SK-N-SH (cell line): ENCODE data around the gene TMEM63C. TPM values are rescaled to one million over a fixed set of nuclear protein-coding genes. Genes with fewer than 3 reads are reported as not detected.

Experiments
- CTCF ChIA-PET: fragments of 300-600, 350-600 bp; formaldehyde crosslinking; extraction: SDS; loops from one replicate; lab custom pipeline; 2021; lab: Yijun Ruan, JAX
- POLR2A ChIA-PET: fragments of 350-600 bp; sonication (Branson Sonifier 250); formaldehyde crosslinking; extraction: SDS; loops from one replicate; lab custom pipeline; 2020; ENCODE audit warnings: antibody characterized with exemption, inconsistent platforms; lab: Yijun Ruan, JAX
- DNase-seq: peaks from one replicate; pipeline ENCODE4 v3.0.0; 2012
- H2AFZ ChIP-seq: fragments of 200-600 bp; sonication (generic); 2 replicates; pipeline ENCODE4 v1.8.1; 2016; ENCODE audit warnings: antibody characterized with exemption, mild to moderate bottlenecking, low read depth
- H3F3A ChIP-seq: fragments of 200-600 bp; sonication (generic); replicated peaks from 2 replicates; pipeline ENCODE3; 2016; ENCODE audit warnings: antibody characterized with exemption, mild to moderate bottlenecking; ENCODE audit not compliant: insufficient read depth
- H3K27ac ChIP-seq, 2 experiments: fragments of 200-500 bp in 1 of 2; fragments of 200-600 bp in 1 of 2; sonication (Bioruptor generic) in 1 of 2; sonication (generic), shearing (Covaris generic) in 1 of 2; 2 replicates each; pipeline versions ENCODE4 v1.5.1 to v1.6.1; 2014 to 2016; ENCODE audit warnings: low read depth in 2 of 2, inconsistent platforms in 1 of 2, low read length in 1 of 2, mild to moderate bottlenecking in 1 of 2, mixed read lengths in 1 of 2
- H3K27me3 ChIP-seq: fragments of 200-600 bp; sonication (generic), shearing (Covaris generic); 2 replicates; pipeline ENCODE4 v1.6.1; 2016; ENCODE audit warnings: mixed run types; ENCODE audit not compliant: insufficient read depth
- H3K36me3 ChIP-seq, 2 experiments: fragments of 200-500 bp in 1 of 2; fragments of 200-600 bp in 1 of 2; sonication (Bioruptor generic) in 1 of 2; sonication (generic) in 1 of 2; replicated peaks in 1 of 2; 2 replicates each; pipeline versions ENCODE3 to v1.5.1; 2014 to 2016; ENCODE audit warnings: low read length in 1 of 2, mild to moderate bottlenecking in 1 of 2; ENCODE audit not compliant: insufficient read depth in 2 of 2, control insufficient read depth in 1 of 2
- H3K4me1 ChIP-seq, 2 experiments: fragments of 200-500 bp in 1 of 2; fragments of 200-600 bp in 1 of 2; sonication (Bioruptor generic) in 1 of 2; sonication (generic), shearing (Covaris generic) in 1 of 2; 2 replicates each; pipeline versions ENCODE4 v1.5.1 to v1.6.1; 2014 to 2016; ENCODE audit warnings: low read depth in 1 of 2, low read length in 1 of 2, mixed run types in 1 of 2; ENCODE audit not compliant: insufficient read depth in 2 of 2, control insufficient read depth in 1 of 2
- H3K4me2 ChIP-seq: fragments of 200-600 bp; sonication (generic), shearing (Covaris generic); 2 replicates; pipeline ENCODE4 v1.6.1; 2017; ENCODE audit warnings: mixed run types
- H3K4me3 ChIP-seq, 2 experiments: fragments of 200-500 bp in 1 of 2; fragments of 200-600 bp in 1 of 2; sonication (Bioruptor generic) in 1 of 2; sonication (generic), shearing (Covaris generic) in 1 of 2; 2 replicates each; pipeline versions ENCODE4 v1.5.1 to v1.8.1; 2014 to 2016; ENCODE audit warnings: low read depth in 2 of 2, inconsistent platforms in 1 of 2, low read length in 1 of 2, mild to moderate bottlenecking in 1 of 2, mixed read lengths in 1 of 2, moderate library complexity in 1 of 2
- H3K79me2 ChIP-seq: fragments of 200-600 bp; sonication (generic); 2 replicates; pipeline ENCODE4 v1.8.1; 2017; ENCODE audit warnings: mild to moderate bottlenecking; ENCODE audit not compliant: insufficient read depth
- H3K9ac ChIP-seq: fragments of 200-600 bp; sonication (generic); 2 replicates; pipeline ENCODE4 v1.6.1; 2017; ENCODE audit warnings: mixed run types
- H3K9me2 ChIP-seq: fragments of 200-600 bp; sonication (generic); 2 replicates; pipeline ENCODE4 v1.6.1; 2017; ENCODE audit warnings: mixed run types
- H3K9me3 ChIP-seq: fragments of 200-600 bp; sonication (generic); 2 replicates; pipeline ENCODE4 v1.6.1; 2017; ENCODE audit warnings: mixed run types, mild to moderate bottlenecking, moderate library complexity
- H4K20me1 ChIP-seq: fragments of 200-600 bp; sonication (generic); 2 replicates; pipeline ENCODE4 v1.6.1; 2017; ENCODE audit warnings: mild to moderate bottlenecking, mixed run types; ENCODE audit not compliant: insufficient read depth
- EP300 ChIP-seq, 2 experiments: IDR thresholded peaks; 2 replicates each; pipeline versions ENCODE4 v1.4.0 to v1.6.1; 2012; ENCODE audit warnings: borderline replicate concordance in 1 of 2, low read depth in 1 of 2, low read length in 1 of 2
- FOSL2 ChIP-seq: IDR thresholded peaks from 2 replicates; pipeline ENCODE4 v1.4.0; 2012; ENCODE audit warnings: low read depth, mild to moderate bottlenecking, moderate library complexity, borderline replicate concordance
- JUND ChIP-seq: IDR thresholded peaks from 2 replicates; pipeline ENCODE4 v1.4.0; 2012
- POLR2AphosphoS5 ChIP-seq: IDR thresholded peaks from 2 replicates; pipeline ENCODE4 v1.6.1; 2012; ENCODE audit warnings: low read depth, low read length
- RAD21 ChIP-seq: IDR thresholded peaks from 2 replicates; pipeline ENCODE4 v1.6.1; 2012; ENCODE audit warnings: mild to moderate bottlenecking, low read length
- SIN3A ChIP-seq: IDR thresholded peaks from 2 replicates; pipeline ENCODE4 v1.6.1; 2012; ENCODE audit warnings: low read depth, mild to moderate bottlenecking, low read length, moderate library complexity, borderline replicate concordance
- TCF12 ChIP-seq: IDR thresholded peaks from 2 replicates; pipeline ENCODE4 v1.4.0; 2012
- TEAD4 ChIP-seq: IDR thresholded peaks from 2 replicates; pipeline ENCODE4 v1.4.0; 2012; ENCODE audit warnings: mild to moderate bottlenecking, borderline replicate concordance; ENCODE audit not compliant: insufficient read depth
- YY1 ChIP-seq: IDR thresholded peaks from 2 replicates; pipeline ENCODE4 v1.4.0; 2012; ENCODE audit warnings: low read depth, mild to moderate bottlenecking
- WGBS: methylation state at CpG from one replicate; pipeline ENCODE4 v1.1.6; 2017; ENCODE audit warnings: low lambda C conversion rate; 5-methylcytosine and 5-hydroxymethylcytosine counted together
- polyA plus RNA-seq, 3 experiments: library from polyadenylated mRNA; depleted of rRNA; stranded (reverse); fragments of >200 nt; gene quantifications; 2 replicates each; pipeline ENCODE4 v1.2.3, GENCODE V29; 2012
- TF ChIP-seq, protein P1 (sequence below): IDR thresholded peaks from 2 replicates; pipeline ENCODE4 v1.4.0; 2012; ENCODE audit warnings: low read depth
- TF ChIP-seq, protein P2 (sequence below): IDR thresholded peaks from 2 replicates; pipeline ENCODE4 v1.6.1; 2012; ENCODE audit warnings: mild to moderate bottlenecking, low read depth, low read length, moderate library complexity
- TF ChIP-seq, protein P3 (sequence below): IDR thresholded peaks from 2 replicates; pipeline ENCODE4 v1.4.0; 2012; ENCODE audit warnings: low read depth, borderline replicate concordance

Gene TMEM63C
- polyA plus RNA-seq, 1 of the 3 experiments (the other 2 are of a cell fraction): 0.25 TPM

- Histone ChIP-seq H3K4me2 (no peak overlapping the region), H3K79me2 (no peaks in the 10 kb centered on the region), H3K4me1 (peaks cover 0 to 16% of the 10 kb centered on the region in 2 experiments; a peak in 1 of 4 replicates), H3K36me3 (no peaks in the 10 kb centered on the region), H3K4me3 (no peak overlapping the region), H3K9me3 (no peaks in the 10 kb centered on the region), H3K27me3 (no peaks in the 10 kb centered on the region; the same call in 1 of the 2 replicates), H4K20me1 (no peaks in the 10 kb centered on the region), H3F3A (no peaks in the 10 kb centered on the region), H3K27ac (no peak overlapping the region), H2AFZ (no peak overlapping the region), H3K9ac (no peak overlapping the region), H3K9me2 (no peaks in the 10 kb centered on the region)
- TF ChIP-seq, protein P1, sequence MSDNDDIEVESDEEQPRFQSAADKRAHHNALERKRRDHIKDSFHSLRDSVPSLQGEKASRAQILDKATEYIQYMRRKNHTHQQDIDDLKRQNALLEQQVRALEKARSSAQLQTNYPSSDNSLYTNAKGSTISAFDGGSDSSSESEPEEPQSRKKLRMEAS: no peak
- TF ChIP-seq POLR2AphosphoS5 (no peak), TEAD4 (no peak), SIN3A (no peak), FOSL2 (no peak), EP300 (IDR thresholded peaks at IDR 0.05; ENCODE audit: borderline replicate concordance in 1 of 2, low read depth in 1 of 2, low read length in 1 of 2) (no peak), RAD21 (no peak), JUND (no peak), YY1 (no peak), TCF12 (no peak)
- TF ChIP-seq, protein P2, sequence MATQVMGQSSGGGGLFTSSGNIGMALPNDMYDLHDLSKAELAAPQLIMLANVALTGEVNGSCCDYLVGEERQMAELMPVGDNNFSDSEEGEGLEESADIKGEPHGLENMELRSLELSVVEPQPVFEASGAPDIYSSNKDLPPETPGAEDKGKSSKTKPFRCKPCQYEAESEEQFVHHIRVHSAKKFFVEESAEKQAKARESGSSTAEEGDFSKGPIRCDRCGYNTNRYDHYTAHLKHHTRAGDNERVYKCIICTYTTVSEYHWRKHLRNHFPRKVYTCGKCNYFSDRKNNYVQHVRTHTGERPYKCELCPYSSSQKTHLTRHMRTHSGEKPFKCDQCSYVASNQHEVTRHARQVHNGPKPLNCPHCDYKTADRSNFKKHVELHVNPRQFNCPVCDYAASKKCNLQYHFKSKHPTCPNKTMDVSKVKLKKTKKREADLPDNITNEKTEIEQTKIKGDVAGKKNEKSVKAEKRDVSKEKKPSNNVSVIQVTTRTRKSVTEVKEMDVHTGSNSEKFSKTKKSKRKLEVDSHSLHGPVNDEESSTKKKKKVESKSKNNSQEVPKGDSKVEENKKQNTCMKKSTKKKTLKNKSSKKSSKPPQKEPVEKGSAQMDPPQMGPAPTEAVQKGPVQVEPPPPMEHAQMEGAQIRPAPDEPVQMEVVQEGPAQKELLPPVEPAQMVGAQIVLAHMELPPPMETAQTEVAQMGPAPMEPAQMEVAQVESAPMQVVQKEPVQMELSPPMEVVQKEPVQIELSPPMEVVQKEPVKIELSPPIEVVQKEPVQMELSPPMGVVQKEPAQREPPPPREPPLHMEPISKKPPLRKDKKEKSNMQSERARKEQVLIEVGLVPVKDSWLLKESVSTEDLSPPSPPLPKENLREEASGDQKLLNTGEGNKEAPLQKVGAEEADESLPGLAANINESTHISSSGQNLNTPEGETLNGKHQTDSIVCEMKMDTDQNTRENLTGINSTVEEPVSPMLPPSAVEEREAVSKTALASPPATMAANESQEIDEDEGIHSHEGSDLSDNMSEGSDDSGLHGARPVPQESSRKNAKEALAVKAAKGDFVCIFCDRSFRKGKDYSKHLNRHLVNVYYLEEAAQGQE: no peak
- TF ChIP-seq, protein P3, sequence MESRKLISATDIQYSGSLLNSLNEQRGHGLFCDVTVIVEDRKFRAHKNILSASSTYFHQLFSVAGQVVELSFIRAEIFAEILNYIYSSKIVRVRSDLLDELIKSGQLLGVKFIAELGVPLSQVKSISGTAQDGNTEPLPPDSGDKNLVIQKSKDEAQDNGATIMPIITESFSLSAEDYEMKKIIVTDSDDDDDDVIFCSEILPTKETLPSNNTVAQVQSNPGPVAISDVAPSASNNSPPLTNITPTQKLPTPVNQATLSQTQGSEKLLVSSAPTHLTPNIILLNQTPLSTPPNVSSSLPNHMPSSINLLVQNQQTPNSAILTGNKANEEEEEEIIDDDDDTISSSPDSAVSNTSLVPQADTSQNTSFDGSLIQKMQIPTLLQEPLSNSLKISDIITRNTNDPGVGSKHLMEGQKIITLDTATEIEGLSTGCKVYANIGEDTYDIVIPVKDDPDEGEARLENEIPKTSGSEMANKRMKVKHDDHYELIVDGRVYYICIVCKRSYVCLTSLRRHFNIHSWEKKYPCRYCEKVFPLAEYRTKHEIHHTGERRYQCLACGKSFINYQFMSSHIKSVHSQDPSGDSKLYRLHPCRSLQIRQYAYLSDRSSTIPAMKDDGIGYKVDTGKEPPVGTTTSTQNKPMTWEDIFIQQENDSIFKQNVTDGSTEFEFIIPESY: no peak
- DNase-seq: no peak
- POLR2A ChIA-PET: no interaction called here
- no CpG with 5 or more reads among the region's 4 CpGs for WGBS
- CTCF ChIA-PET: interaction anchor here (1.4 kb wide), 1 partner anchor 11 kb away, joined by 4 read pairs; no protein-coding TSS in a partner anchor
These were observed 20.1 kb downstream of the TMEM63C start for GRCh38 chr14:77201696-77202095.
